ENCODE data around the gene RMND5B.
"Not testable (repeated sequence)": the region's sequence is repeated elsewhere in the genome, so short reads cannot be mapped to it uniquely, and the experiment has no call there.

The RMND5B gene, protein sequence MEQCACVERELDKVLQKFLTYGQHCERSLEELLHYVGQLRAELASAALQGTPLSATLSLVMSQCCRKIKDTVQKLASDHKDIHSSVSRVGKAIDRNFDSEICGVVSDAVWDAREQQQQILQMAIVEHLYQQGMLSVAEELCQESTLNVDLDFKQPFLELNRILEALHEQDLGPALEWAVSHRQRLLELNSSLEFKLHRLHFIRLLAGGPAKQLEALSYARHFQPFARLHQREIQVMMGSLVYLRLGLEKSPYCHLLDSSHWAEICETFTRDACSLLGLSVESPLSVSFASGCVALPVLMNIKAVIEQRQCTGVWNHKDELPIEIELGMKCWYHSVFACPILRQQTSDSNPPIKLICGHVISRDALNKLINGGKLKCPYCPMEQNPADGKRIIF

DNA sequence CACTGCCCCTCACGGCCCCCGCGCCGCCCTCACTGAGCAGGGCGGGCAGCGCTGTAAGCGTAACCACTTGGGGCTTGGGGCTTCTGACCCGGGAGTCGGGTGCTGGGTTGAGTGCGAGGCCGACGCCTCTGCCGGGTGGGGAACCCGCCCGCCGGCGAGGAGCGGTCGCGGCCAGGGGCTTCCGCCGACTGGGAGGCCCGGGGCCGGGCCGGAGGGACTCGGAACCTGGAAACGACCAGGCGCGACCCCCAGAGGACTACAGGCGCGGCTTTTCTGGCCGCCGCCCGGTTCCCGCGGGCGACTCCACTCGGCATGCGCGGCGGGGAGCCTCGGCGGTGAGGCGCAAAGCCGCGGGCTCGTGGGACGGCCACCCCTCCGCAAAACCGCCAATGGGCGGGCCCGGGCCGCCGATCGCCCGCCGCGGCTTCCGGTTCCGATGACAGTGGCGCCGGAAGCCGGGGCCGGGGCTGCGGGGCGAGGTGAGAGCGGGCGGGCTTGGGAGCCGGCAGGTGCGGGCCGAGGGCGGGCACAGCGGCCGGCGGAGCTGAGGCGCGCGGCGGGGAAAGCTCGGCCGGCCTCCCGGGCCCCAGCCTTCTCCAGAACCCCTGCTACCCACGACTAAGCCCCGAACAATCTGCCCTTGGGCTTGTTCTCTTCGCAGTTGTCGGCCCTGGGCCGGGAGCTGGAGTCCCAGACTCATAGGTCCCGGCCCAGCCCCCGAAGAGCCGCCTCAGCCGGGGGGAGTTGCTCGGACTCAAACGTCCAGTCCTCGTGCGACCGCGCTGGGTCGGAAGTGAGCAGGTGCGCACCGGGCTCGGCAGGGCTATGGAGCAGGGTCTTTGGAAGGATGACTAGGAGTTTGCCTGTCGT is at the start of gene RMND5B:
RMND5B (plus strand) TSS at position 439 of the 870 bp plus-strand sequence. CDS start 7,106 bp downstream, outside the sequence.
- no peak for DNase-seq

DNA sequence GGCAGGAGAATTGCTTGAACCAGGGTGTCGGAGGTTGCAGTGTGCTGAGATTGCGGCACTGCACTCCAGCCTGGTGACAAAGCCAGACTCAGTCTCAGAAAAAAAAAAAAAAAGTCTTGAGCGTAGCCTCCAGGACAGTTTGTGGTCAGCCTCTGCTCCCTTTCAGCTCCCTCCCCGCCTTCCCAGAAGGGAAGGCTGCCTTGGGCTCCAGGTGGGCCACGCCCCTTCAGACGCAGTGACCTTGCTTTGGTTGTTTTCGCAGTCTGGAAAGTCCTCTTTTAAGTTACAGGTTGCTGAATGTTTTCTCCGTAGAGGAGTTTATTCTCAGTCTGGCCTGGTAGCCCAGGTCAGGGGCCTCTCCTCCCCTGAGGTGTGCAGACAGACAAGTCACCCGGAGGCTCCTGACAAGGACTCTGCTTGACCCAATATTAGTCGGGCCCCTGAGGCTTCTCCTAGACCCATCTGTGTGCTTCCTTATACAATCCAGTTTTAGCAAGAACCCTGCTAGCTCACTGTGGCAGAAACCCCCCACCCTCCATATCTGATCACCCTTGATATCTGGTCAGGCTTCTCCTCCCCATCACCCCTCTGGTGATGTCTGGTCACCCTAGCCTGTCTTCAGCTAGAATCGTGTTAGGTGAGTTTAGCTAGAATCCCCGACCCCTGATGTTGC is 49.1 kb upstream of the RMND5B start:
- DNase-seq = no peak

DNA sequence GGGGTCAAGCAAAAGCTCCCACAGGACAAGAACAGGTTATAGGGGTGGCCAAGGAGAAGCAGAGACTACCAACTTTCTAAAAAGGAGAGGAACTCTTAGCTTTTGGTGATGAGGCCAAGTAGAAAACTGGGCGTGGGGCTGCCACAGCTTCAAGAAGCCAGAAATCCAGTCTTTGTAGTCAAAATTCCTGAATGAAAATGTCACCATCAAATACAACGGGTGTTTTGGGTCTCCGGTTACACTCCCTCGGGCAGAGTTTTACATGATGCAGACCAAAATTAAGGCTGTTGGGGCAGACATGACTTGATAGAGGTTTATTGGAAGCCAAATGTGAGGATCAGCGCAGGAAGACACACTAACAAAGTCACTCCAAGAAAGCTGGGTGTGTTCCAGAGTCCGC is 46.9 kb upstream of the RMND5B start:
- DNase-seq = no peak

DNA sequence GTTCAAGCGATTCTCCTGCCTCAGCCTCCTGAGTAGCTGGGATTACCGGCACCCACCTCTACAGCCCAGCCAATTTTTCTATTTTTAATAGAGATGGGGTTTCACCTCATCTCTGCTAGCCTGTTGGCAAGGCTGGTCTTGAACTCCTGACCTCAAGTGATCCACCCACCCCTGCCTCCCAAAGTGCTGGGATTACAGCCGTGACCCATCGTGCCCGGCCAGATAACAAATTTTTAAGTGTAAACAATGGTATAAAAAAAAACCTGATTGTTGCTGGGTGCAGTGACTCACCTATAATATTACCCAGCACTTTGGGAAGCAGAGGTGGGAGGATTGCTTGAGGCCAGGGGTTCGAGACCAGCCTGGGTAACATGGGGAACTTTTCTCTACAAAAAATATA is 45.5 kb upstream of the RMND5B start:
- no peak for DNase-seq

DNA sequence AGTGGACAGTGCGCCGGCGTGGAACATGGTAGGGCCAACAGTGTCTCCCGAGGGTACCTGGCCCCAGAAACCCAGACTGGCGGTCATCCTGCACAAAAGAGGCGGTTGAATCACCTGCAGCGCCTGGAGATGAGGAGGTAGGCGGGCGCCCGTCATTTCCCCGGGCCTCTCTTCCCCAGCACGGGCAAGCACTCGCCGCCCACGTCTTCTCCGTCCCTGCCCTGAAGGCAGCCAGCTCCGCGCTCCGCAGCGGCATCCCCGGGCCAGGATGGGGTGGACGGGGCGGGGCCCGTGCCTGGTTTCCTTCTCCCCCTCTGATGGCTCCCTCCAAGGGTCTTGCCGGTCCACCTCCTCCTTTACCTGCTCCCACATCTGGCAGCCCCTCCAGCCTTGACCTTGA is 44.5 kb upstream of the RMND5B start:
- no peak for DNase-seq

DNA sequence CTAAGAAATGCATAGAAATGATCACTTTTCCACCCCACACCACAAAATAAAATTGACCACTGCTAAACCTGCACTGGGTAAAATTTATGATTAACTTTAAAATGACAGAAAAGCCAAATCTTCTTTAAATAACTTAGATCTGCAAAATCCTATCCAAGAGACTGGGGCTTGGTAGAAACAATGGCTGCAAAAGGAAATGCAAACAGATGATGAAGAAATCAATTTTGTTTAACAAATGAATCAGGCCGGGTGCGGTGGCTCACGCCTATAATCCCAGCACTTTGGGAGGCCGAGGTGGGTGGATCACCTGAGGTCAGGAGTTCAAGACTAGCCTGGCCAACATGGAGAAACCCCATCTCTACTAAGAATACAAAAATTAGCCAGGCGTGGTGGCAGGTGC is 43.6 kb upstream of the RMND5B start:
- not testable (repeated sequence) for DNase-seq

DNA sequence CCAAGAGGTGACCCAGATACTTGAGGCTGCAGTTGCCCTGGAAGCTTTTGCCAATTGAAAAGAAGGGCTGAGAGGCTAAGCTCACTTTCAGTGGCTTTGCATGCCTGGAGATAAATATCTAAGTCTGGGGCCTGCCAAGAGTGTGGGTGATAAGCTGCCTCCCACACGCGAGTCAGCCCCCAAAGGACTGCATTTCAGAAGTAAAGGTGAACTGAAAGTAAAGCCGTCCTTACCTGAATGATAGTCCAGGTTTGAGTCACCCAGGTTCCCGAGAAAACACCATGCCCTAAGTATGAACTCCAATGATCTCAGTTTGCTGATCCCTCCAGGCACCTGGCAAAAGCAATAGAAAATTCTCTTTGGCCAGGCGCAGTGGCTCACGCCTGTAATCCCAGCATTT is 40.0 kb upstream of the RMND5B start:
- DNase-seq = no peak

DNA sequence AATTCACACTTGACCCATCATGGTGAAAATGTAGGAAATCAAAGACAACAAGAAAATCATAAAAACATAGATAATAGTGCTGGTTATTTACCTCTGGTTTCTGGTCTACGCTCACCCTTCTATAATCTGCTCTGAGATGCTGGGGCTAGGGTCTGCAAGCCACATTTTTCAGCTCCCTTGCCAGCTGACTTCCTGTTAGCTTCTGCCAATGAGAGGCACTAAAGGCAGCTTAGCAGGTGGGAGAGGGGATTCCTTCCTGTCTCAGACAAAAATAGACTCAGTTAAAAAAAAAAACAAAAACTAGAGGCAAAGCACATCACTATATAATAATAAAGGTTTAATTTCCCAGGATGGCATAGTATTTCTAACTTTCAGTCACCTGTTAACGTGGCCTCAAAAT is 37.7 kb upstream of the RMND5B start:
- no peak for DNase-seq

DNA sequence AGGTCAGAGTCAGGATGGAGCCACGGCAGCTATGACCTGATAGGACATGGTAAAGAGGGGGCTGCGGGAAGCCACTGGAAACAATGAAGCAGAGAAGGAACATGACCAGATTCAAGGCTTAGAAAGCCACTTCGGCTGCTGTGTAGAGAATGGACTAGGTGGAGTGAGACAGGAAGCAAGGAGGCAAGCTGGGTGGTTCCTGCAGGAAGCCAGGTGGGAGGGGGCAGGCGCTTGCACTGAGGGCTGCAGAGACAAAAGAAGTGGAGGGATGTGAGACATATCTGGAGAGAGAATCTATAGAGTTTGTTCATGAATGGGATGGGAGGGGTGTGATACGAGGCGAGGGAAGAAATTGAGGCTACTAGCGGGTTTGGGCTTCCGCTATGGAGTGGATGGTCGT is 36.5 kb upstream of the RMND5B start:
- DNase-seq = no peak

DNA sequence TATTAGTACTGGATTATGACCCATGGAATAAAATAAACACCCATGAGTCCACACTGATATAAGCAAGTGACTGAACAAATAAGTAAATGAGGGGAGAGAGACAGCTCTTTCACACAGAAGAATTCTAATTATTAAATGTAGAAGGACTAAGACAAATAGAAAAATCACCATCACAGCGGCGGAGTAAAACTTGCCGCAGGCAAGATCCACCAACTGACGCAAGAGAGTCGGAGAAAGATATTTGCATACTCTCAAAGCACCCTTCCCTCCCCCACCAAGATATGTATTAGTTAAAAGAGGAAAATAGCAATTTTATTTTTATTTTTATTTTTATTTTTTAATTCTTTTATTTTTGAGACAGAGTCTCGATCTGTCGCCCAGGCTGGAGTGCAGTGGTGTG is 32.1 kb upstream of the RMND5B start:
- DNase-seq = no peak

DNA sequence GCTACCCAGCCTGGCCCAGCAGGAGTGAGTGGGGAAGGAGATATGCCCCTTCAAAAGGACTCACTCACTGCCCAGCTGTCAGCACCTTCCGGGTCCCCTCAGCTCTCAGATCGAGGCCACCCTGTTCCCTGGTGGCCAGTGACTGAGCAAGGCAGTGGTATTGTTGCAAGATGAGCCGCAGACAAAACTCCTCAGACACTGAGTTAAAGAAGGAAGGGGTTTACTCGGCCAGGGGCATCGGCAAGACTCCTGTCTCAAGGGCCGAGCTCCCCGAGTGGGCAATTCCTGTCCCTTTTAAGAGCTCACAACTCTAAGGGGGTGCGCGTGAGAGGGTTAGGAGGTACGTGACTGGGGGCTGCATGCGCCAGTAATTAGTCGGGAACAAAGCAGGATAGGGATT is 27.2 kb upstream of the RMND5B start:
- DNase-seq = no peak

DNA sequence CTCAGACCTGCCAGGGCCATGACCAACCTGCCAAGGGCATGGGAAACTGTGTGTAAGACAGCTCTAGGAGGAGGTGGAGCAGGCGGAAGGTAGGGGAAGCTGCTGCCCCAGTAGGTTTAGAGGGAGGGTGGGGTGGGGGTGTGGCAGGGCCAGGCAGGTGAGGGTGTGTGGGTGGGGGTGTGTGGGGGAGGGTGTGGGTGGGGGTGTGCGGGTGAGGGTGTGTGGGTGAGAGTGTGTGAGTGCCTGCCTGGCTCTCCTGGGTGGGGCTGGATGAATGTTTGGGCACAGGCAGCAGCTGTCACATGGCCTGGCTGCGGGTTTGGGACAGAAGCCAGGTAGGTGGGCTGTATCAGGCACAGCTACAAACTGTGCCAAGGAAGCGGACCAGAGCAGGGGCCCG is 26.3 kb upstream of the RMND5B start:
- no peak for DNase-seq

DNA sequence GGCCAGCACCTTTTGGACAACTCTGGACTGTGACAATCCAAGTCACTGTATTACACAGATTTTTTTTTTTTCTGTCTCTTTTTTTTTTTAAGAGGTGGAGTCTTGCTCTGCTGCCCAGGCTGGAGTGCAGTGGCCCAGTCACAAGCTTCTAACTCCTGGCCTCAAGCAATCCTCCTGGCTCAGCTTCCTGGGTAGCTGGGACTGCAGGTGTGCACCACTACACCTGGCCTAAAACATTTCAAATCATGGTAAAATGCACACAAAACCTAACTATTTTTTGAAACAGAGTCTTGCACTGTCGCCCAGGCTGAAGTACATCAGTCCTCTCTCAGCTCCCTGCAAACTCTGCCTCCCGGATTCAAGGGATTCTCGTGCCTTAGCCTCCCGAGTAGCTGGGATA is 24.7 kb upstream of the RMND5B start:
- DNase-seq = no peak

DNA sequence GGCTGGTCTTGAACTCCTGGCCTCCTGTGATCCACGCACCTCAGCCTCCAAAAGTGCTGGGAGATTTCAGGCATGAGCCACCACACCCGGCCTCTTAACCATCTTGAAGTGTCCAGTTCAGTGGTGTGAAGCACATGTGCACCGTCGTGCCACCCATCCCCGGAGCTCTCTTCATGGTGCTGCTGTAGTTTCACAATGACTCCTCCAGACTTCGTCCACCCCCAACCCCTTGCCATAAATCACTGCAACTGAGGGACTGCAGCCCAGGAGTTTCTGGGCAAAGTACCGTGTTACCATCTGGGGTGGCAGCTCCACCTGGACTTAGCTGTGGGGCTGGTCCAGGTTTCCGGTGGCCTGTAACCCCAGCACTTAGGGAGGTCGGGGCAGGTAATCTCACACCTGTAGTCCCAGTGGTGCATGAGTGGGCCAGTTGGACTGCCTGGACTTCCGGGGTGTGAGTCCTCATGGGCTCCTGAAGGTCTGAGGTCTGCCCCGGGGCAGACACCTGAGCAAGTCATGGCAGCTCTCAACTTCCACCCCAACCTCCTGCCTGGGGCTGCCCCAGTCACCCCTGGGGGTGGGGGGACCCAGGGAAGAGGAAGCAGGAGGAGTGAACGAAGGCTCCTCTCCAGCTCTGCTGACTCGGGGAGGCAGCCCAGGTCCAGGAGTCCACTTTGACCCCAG is 24.1 kb upstream of the RMND5B start:
- no peak for DNase-seq

DNA sequence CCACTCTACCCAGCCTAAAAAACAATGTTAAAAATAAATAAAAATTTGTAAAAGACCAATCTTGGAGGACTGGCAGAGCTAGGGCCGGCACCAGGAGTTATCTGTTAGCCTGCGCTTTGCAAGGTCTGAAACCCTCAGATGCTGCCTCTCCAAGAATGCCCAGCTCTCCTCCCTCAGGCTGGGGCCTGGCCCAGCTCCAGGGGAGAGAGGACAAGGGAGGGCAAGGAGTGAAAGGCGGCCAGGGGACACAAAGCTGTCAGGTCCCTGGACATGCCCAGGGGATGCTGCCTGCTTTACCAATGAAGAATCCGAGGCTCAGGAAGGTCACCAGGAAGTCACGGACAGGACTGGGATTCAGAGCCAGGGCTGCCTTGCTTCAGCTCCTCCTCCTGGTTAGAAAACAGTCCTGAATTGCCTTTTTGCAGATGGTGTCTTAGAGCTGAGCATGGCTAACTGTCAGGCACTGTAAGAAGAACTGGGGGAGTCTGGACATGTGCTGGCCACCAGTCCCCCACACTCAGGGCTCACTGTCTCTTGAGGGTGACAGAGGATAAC is 23.0 kb upstream of the RMND5B start:
- DNase-seq = no peak

DNA sequence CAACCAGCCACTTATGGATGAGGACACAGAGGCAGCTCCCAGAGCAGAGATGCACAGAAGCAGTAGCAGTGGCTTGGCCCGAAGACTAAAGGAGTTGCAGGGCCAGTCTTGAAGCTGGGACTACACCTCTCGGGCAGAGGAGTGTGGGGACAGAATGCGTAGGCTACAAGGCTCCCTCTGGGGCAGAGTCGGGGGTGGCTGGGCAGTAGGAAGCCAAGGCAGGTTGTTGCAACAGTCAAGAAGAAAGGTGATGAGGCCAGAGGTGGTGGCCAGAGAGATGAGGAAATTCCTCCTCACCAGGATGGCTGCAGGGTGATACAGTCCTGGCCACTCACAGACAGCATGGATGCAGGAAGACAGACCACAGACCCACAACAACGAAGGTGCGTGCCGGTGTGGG is 22.4 kb upstream of the RMND5B start:
- DNase-seq = no peak

DNA sequence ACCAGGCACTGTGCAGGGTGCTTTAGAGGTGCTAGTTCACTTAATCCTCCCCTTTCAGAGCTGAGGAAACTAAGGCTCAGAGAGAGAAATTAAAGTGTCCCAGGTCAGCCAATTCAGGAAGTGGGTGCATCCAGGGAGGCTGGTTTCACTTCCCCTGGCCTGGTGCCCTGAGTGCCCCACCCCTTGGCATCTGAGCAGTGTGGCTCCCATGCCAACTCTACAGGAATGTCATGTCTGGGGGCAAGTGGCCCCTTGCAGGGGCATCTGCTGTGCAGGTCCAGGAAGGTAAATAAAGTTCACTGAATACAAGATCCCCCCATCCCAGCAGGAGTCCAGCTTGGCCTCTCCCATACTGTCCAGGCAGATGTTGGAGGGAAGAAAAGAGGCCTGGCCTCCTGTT is 21.8 kb upstream of the RMND5B start:
- no peak for DNase-seq

DNA sequence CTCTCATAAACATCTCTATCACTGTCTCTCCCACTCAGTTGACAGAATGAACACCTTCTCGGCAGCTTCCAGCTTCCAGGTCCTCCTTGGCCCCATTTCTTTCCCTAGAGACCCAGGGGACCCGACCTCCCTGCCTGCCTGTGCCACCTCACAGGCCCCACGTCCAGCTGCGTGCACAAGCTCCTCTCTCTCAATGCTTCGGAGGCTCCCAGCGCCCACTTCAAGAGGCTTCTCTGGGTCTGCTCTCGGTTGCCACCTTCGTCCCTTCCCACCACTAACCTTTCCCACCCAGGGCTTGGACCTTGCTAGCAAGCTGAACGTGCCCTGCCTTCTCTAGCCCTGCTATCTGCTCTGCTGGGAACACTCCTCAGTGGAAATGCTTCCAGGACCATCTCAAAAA is 20.3 kb upstream of the RMND5B start:
- DNase-seq = no peak

DNA sequence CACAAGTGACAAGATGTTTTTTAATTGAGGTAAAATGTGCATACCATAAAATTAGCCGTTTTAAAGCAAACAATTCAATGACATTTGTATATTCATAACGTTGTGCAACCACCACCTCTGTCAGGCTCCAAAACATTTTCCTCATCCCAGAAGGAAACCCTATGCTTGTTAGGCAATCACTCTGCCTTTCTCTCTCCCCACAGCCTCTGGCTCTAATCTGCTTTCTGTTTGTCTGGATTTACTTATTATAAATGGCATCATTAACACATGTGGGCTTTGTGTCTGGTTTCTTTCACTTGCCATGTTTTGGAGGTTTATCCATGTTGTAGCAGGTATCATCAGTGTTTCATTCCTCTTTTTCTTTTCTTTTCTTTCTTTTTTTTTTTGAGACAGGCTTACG is 18.9 kb upstream of the RMND5B start:
- no peak for DNase-seq

DNA sequence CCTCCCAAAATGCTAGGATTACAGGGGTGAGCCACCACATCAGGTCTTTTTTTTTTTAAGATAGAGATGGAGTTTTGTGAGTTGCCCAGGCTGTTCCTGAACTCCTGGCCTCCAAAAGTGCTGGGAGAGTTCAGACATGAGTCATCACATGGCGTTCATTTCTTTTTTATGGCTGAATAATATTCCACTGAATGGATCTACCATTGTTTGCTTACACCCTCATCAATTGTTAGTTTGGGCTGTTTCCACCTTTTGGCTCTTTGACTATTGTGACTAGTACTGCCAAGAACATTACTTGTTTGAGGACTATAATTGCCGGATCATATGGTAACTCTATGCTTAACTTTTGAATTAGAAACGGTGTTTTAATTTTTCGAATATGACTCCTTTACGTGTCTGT is 18.3 kb upstream of the RMND5B start:
- no peak for DNase-seq

DNA sequence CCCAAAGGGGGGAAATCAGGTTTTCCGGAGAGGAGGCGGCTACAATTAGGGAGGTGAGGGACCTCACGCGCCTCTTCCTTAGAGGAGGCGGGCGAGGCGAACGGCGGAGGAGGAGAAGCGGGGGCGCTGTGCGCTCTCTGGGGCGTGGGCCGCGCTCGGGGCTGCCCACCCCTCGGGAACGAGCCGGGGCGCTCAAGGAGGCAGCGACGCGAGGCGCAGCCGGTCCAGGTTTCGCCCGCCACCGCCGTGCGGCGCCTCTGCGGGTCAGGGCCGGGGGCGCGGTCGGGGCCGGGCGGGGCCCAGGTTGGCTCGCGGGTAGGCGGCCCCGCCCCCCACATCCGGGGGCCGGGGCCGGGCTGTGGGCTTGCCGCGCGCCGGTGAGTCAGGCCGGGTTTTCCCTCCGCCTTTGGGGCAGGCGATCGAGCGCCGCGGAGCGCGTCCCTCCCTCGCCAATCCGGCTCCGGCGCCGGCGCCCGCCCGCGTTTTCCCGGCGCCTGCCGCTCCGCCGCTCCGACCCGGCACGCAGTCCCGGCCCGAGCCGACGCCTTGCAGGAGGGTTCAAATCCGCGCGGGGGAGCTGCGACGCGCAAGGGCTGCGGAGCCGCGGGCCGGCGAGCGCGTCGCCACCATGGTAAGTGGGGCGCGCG is 17.6 kb upstream of the RMND5B start, which contains the start of gene N4BP3:
N4BP3 (plus strand) TSS at position 392 of the 647 bp plus-strand sequence. CDS start 6,052 bp downstream, outside the sequence.
- no peak for DNase-seq

DNA sequence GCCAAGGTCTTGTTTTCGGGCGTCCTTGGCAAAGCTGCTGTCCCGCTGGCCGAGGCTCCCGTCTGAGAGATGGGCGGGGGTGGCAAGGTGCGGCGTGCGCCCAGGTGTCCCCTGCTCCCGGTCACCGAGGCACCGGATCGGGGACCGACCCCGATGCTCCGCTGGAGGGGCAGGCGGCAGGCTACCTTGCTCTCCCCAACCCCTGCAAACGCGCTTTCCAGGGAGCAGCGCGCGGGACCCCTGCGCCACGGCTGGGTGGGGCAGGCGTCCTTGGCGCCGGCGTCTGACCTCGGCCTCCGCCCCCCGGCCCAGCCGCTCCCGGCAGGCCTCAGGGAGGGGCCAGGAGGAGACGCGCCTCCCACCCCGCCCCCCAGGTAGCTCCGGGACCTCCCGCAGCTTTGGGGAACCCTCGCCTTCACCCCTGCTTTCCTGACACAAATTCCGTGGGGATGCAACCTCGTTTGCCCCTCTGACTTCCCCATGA is 16.9 kb upstream of the RMND5B start:
- no peak for DNase-seq
